ENCODE results near the gene LONP1.
"Not testable (repeated sequence)": the region's sequence is repeated elsewhere in the genome, so short reads cannot be mapped to it uniquely, and the experiment has no call there.

Gene LONP1

DNA sequence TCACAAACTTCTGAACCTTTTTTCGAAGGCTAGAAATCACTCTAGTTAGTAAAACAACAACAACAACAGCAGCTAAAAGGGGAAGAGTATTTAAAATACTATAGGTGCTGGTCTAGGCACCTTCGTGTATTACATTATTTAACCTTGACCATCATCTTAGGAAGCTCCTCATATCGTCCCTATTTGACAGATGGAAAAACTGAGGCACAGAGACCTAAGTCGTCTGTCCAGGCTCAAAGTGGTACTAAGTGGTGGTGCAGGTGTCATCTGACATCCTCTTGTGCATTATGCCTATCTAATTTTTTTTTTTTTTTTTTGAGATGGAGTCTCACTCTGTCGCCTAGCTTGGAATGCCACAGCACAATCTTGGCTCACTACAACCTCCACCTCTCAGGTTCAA lies 29.6 kb upstream of the LONP1 start:
- Histone ChIP-seq H3K9me2 (replicated peaks; ENCODE audit: insufficient read depth, low read length) (no peaks in the 10 kb centered on the region), H3K36me3 (replicated peaks; ENCODE audit: insufficient read depth, low read length) (no peaks in the 10 kb centered on the region), H3K27ac (ENCODE audit: low read length) (no peak overlapping the region), H3K4me1 (ENCODE audit: low read length) (no peaks in the 10 kb centered on the region), H3K27me3 (replicated peaks; ENCODE audit: insufficient read depth, low read length) (peaks cover 95% of the 10 kb centered on the region), H3K9ac (ENCODE audit: low read length) (no peak overlapping the region), H3K4me3 (ENCODE audit: low read length) (no peak overlapping the region), H3K79me2 (ENCODE audit: low read length) (no peaks in the 10 kb centered on the region), H2AFZ (ENCODE audit: low read length) (no peak overlapping the region), H4K20me1 (ENCODE audit: insufficient read depth, low read length) (no peaks in the 10 kb centered on the region), H3F3A (ENCODE audit: insufficient read depth, low read length) (no peaks in the 10 kb centered on the region), H3K9me3 (replicated peaks; ENCODE audit: insufficient read depth, low read length) (no peaks in the 10 kb centered on the region), H3K4me2 (ENCODE audit: low read depth, low read length) (no peak overlapping the region)
- TF ChIP-seq, protein P1, sequence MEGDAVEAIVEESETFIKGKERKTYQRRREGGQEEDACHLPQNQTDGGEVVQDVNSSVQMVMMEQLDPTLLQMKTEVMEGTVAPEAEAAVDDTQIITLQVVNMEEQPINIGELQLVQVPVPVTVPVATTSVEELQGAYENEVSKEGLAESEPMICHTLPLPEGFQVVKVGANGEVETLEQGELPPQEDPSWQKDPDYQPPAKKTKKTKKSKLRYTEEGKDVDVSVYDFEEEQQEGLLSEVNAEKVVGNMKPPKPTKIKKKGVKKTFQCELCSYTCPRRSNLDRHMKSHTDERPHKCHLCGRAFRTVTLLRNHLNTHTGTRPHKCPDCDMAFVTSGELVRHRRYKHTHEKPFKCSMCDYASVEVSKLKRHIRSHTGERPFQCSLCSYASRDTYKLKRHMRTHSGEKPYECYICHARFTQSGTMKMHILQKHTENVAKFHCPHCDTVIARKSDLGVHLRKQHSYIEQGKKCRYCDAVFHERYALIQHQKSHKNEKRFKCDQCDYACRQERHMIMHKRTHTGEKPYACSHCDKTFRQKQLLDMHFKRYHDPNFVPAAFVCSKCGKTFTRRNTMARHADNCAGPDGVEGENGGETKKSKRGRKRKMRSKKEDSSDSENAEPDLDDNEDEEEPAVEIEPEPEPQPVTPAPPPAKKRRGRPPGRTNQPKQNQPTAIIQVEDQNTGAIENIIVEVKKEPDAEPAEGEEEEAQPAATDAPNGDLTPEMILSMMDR (IDR thresholded peaks at IDR 0.05; ENCODE audit: low read length): no peak
- TF ChIP-seq EZH2 (optimal IDR thresholded peaks at IDR 0.05; ENCODE audit: low read depth, low read length) (no peak), EZH2phosphoT487 (IDR thresholded peaks at IDR 0.05; ENCODE audit: low read length) (no peak)
- no peak for DNase-seq

- H3K9me3 ChIP-seq (replicated peaks; ENCODE audit: insufficient read depth, low read length); H3K4me1 ChIP-seq (ENCODE audit: low read length); H3K4me3 ChIP-seq (ENCODE audit: low read length); H3K4me2 ChIP-seq (ENCODE audit: low read depth, low read length); H2AFZ ChIP-seq (ENCODE audit: low read length); H3K79me2 ChIP-seq (ENCODE audit: low read length); H3K9me2 ChIP-seq (replicated peaks; ENCODE audit: insufficient read depth, low read length); H3K27ac ChIP-seq (ENCODE audit: low read length); H3K36me3 ChIP-seq (replicated peaks; ENCODE audit: insufficient read depth, low read length); H4K20me1 ChIP-seq (ENCODE audit: insufficient read depth, low read length); H3K9ac ChIP-seq (ENCODE audit: low read length); DNase-seq; H3F3A ChIP-seq (ENCODE audit: insufficient read depth, low read length): not testable (repeated sequence)
- peaks cover 95% of the 10 kb centered on the region for H3K27me3 ChIP-seq (replicated peaks; ENCODE audit: insufficient read depth, low read length)
These were observed 29.0 kb upstream of the LONP1 start for GRCh38 chr19:5748920-5749319.

DNA sequence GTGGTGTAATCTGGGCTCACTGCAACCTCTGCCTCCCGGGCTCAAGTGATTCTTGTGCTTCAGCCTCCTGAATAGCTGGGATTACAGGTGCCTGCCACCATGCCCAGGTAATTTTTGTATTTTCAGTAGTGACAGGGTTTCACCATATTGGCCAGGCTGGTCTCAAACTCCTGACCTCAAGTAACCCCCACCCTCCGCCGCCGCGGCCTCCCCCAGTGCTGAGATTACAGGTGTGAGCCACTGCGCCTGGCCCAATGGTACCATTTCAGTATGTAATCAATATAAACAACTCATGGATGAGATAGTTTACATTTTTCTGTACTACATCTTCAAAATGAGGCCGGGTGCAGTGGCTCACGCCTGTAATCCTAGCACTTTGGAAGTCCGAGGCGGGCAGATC lies 25.1 kb upstream of the LONP1 start:
- not testable (repeated sequence) for DNase-seq; H3K36me3 ChIP-seq (replicated peaks; ENCODE audit: insufficient read depth, low read length); H3K9me2 ChIP-seq (replicated peaks; ENCODE audit: insufficient read depth, low read length); H4K20me1 ChIP-seq (ENCODE audit: insufficient read depth, low read length); H3K79me2 ChIP-seq (ENCODE audit: low read length); H3K9me3 ChIP-seq (replicated peaks; ENCODE audit: insufficient read depth, low read length); H3K4me1 ChIP-seq (ENCODE audit: low read length); H2AFZ ChIP-seq (ENCODE audit: low read length); H3K27ac ChIP-seq (ENCODE audit: low read length); H3K4me3 ChIP-seq (ENCODE audit: low read length); H3K9ac ChIP-seq (ENCODE audit: low read length); H3K4me2 ChIP-seq (ENCODE audit: low read depth, low read length); H3F3A ChIP-seq (ENCODE audit: insufficient read depth, low read length)
- peaks cover 91% of the 10 kb centered on the region for H3K27me3 ChIP-seq (replicated peaks; ENCODE audit: insufficient read depth, low read length)

DNA sequence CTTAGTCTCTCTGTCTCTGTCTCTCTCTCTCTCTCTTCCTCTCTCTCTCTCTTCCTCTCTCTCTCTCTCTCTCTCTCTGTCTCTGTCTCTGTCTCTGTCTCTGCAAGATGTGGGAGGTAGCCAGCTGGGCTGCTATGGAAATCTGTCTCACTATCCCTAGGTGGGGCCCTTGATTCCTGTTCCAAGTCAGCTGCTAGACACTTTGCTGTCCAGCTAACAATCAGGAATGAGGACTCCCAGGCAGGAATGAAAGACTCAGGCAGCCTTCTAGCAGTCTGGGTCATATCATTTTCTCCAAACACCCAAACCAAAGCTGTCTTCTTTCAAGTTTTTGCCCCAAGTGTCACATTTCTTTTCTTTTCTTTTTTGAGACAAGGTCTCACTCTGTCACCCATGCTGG lies 23.7 kb upstream of the LONP1 start:
- H3K36me3 ChIP-seq (replicated peaks; ENCODE audit: insufficient read depth, low read length): no peaks in the 10 kb centered on the region
- no peaks in the 10 kb centered on the region for H3K4me1 ChIP-seq (ENCODE audit: low read length)
- no peaks in the 10 kb centered on the region for H3K9me3 ChIP-seq (replicated peaks; ENCODE audit: insufficient read depth, low read length)
- H3K4me3 ChIP-seq (ENCODE audit: low read length): no peak overlapping the region
- H3K27ac ChIP-seq (ENCODE audit: low read length): no peak overlapping the region
- H3K27me3 ChIP-seq (replicated peaks; ENCODE audit: insufficient read depth, low read length): peaks cover 91% of the 10 kb centered on the region
- H3K9me2 ChIP-seq (replicated peaks; ENCODE audit: insufficient read depth, low read length): no peaks in the 10 kb centered on the region
- H3K9ac ChIP-seq (ENCODE audit: low read length): no peak overlapping the region
- no peak overlapping the region for H3K4me2 ChIP-seq (ENCODE audit: low read depth, low read length)
- H3F3A ChIP-seq (ENCODE audit: insufficient read depth, low read length): no peaks in the 10 kb centered on the region
- H2AFZ ChIP-seq (ENCODE audit: low read length): no peak overlapping the region
- no peaks in the 10 kb centered on the region for H3K79me2 ChIP-seq (ENCODE audit: low read length)
- no peaks in the 10 kb centered on the region for H4K20me1 ChIP-seq (ENCODE audit: insufficient read depth, low read length)
- no peak for DNase-seq
- TF ChIP-seq EZH2 (optimal IDR thresholded peaks at IDR 0.05; ENCODE audit: low read depth, low read length): no peak
- TF ChIP-seq, protein P1 (IDR thresholded peaks at IDR 0.05; ENCODE audit: low read length): no peak
- no peak for TF ChIP-seq EZH2phosphoT487 (IDR thresholded peaks at IDR 0.05; ENCODE audit: low read length)
